ENCODE data around the gene PTPRA.

GRCh38 chr20:2838170-2838797 lies 35.0 kb upstream of the PTPRA start:
- TF ChIP-seq CTCF (IDR thresholded peaks at IDR 0.05) (no peak), POLR2AphosphoS5 (IDR thresholded peaks at IDR 0.05) (no peak), EP300 (IDR thresholded peaks at IDR 0.05) (no peak)

Data from stomach (tissue), 4 donors.